Smooth muscle cell of the brain vasculature (primary cell): Measurements from ENCODE around the gene PCBP1.
A peak's percentile ranks its signal among the peaks of the same experiment; 100 is the strongest.
"Not testable (repeated sequence)": the region's sequence is repeated elsewhere in the genome, so short reads cannot be mapped to it uniquely, and the experiment has no call there.

Experiments
- DNase-seq: peaks from one replicate; pipeline ENCODE4 v3.0.0-alpha.2; 2012; ENCODE audit warnings: low read depth, low spot score

Gene PCBP1

GRCh38 chr2:70086838-70087701 lies at the start of gene PCBP1:
TSS of gene PCBP1 (plus strand) at chr2:70087477. CDS start at chr2:70087744, 267 bp downstream.
- peak; percentile 89 for DNase-seq

DNA sequence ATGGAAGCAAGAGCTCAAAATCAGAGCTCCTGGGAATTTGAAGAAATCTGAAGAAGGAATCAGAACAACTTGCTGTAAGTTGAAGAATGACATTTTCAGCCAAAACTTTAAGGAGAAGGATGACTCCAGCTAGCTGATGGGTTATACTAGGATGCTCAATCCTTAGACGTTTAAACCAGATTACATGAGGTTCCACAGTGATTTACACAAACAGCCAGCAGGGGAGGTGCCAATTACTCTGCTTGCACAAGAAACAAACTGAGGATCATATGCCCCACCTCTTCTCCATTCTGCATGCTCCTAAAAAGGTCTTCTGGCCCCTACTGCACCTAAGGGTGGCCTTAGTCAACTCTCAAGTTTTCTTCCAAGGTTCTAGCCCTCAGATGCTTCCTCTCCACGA lies 47.9 kb upstream of the PCBP1 start:
- DNase-seq = no peak

DNA sequence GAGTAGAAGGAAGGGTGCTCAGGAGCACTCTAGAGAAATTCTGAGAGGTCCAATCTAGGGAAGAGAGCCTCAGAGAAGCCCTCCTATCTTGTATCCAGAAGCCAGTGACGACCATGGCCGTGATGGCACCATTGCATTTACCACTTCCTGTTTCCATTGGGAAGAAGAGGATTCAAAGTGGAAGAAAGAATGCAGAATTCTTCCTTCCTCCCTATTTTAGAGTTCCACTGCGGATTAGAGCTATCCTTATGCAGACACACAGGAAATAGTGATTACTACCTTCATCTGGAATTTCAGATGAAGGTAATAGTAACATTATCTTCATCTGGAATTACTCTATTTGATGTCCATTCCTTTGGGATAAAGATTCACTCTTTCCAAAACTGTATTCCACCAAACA lies 45.6 kb upstream of the PCBP1 start:
- no peak for DNase-seq

DNA sequence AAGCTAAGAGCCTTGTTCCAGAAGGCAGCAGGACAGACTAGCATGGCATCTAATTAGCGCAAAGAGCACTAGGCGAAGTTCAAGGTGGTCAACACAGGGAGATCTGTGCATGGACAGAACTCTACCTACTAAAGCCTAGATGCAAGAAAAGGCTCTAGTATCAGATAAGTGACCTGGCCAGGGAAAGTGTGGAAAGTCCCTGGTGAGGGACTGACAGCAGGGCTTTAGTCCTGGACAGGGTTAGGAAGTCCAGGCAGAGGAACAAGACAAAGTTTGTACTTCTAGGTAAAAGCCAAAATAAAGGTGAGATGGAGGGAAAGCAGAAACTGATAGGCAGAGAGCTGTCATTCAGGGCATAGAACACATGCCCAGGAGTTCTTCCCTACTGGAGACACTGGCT lies 45.0 kb upstream of the PCBP1 start:
- no peak for DNase-seq

DNA sequence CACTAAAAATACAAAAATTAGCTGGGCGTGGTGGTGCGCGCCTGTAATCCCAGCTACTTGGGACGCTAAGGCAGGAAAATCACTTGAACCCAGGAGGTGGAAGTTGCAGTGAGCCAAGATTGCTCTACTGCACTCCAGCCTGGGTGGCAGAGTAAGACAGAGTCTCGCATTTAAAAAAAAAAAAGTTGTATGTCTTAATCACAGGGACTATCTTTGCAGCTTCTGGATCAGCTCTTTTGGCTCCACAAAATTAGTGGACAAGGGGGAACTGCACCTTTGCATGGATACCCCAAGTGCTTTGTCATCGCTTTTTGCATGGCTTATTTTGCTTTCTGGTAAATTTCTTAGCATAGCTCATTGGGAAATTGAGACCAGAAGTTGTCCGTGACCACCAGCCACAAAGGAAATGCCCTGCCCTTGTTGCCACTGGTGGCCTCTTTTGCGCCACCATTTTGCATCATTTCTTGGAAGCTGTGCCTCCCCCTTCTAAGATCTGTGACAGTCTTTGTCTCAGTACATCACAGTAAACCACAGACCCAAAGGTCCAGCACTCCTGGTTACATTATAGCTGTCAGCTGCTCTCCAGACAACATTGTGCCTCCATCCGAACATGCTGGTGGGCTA lies 43.9 kb upstream of the PCBP1 start:
- no peak for DNase-seq

DNA sequence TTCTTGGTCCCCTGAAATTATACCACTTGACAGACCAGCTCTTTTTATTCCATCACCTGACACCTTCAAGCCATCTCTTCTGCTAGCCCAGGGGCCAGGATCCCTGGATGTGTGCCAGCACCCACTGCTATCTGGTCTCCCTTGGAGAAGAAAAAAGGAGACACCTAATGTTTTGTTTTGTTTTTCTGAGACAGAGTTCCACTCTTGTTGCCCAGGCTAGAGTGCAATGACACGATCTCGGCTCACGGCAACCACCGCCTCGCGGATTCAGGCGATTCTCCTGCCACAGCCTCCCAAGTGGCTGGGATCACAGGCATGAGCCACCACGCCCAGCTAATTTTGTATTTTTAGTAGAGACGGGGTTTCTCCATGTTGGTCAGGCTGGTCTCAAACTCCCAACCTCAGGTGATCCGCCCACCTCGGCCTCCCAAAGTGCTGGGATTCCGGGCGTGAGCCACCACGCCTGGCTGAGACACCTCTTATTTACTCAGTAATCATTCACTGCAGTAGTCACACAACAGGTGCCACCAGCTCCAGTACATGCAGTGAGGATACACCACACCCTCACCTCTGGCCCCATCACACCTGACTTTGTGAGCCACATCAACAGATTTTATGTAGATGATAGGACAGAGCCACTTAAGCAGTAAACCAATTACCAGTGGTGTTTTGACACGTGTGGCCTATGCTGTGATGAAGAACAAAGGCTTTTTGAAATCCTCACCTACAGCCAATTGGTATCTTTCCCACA lies 42.8 kb upstream of the PCBP1 start:
- DNase-seq = no peak

GRCh38 chr2:70045405-70045804 lies 41.9 kb upstream of the PCBP1 start:
- DNase-seq = no peak

DNA sequence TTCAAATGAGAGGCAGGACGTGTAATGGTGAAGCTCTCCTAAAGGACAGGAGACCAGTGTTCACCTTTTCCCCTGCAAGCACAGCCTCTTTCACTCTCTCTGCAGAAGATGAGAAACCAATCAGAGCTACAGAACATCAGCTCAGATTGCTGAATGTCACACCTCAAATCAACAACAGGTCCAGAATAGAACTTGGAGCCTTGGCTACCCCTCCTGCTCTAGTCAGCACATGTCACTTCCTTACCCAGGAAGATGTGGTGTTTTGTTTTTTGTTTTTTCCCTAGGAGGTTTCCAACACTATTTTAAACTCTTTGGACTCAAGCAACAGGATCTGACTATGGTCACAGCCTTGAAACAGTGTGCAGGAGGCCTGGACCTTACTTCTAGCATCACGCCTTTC lies 41.3 kb upstream of the PCBP1 start:
- no peak for DNase-seq

- DNase-seq = no peak
These were observed 40.7 kb upstream of the PCBP1 start for GRCh38 chr2:70046534-70046933.

DNA sequence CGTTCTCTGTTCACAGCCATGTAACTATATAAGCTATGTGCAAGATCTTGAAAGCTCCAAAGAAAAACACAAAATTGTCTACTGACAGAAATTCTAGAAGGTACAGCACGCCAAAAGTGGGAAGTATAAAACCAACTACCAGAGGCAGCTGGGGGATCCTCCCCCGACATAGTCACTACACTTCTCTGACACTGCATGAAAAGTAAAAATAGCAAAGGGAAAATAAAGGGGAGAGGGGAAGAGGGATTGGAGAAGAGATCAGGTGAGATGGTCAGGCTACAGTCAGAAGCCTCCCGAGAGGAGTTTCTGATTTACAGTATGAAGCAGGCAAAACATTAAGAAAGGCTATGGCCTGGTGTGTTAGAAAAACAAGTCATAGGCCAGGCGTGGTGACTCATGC lies 39.8 kb upstream of the PCBP1 start:
- DNase-seq = no peak

DNA sequence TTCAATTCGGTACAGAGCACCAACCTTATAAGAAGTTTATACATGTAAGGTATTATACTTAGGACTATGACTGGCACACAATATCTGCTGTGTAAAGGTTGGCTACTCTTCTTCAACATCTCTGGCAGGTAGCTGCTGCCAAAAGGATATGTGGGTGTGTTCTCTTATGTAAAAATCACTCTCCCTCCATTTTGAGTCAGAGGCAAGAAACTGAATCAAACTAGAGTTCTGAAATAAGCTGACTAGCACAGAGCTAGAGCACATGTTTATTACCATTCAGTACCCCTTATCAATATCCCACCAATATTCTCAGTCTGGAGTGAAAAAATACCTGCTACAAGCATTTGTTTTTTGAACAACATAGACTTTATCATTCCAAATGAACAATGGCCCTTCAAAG lies 38.0 kb upstream of the PCBP1 start:
- DNase-seq = no peak

DNA sequence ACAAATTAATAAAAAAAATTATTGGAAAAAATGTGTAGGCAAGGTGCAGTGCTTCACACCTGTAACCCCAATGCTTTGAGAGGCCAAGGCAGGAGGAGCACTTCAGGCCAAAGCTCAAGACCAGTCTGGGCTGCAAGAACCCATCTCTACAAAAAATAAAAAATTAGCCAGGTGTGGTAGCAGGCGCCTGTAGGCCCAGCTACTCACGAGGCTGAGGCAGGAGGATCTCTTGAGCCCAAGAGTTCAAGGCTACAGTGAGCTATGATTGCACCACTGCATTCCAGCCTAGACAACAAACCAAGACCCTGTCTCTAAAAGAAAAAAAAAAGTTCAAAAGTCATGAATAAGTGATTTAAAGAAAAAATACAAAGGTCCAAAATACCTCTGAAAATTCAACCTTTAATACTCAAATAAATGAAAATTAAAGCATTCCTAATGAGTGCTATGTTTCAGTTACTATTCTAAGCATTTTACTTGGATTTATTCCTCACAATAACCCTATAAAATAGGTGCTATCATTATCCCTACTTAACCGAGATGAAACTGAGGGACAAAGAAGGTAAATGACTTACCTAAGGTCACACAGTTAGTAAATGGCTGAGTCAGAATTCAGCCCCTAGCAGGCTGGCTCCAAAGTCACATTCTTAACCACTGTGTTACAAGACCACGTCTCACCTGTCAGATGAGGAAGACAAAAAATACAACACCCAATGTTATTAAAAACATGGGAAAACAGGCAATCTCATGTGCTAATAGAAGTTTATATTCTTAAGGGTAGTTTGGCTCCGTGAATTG lies 36.4 kb upstream of the PCBP1 start:
- DNase-seq = no peak

GRCh38 chr2:70055259-70055658 lies 32.0 kb upstream of the PCBP1 start:
- DNase-seq = not testable (repeated sequence)

DNA sequence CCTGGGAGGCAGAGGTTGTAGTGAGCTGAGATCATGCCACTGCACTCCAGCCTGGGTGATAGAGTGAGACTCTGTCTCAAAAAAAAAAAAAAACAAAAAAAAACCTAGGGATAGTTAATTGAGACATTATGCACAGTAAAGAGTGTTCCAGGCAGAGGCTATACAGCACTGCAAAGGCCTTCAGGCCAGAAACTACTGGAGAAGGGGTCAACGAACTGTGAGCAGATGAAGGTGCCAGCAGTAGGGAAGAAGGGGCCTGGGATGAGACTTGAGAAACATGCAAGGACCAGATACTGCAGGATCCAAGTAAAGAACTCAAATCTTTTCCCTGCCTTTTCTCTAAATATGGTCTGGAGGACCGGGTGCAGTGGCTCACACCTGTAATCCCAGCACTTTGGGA lies 26.0 kb upstream of the PCBP1 start:
- DNase-seq = no peak

- DNase-seq = no peak
These were observed 25.0 kb upstream of the PCBP1 start for GRCh38 chr2:70062270-70062669.

- DNase-seq = no peak
These were observed 19.2 kb upstream of the PCBP1 start for GRCh38 chr2:70068119-70068518.

GRCh38 chr2:70069049-70069448 lies 18.2 kb upstream of the PCBP1 start:
- DNase-seq = no peak

DNA sequence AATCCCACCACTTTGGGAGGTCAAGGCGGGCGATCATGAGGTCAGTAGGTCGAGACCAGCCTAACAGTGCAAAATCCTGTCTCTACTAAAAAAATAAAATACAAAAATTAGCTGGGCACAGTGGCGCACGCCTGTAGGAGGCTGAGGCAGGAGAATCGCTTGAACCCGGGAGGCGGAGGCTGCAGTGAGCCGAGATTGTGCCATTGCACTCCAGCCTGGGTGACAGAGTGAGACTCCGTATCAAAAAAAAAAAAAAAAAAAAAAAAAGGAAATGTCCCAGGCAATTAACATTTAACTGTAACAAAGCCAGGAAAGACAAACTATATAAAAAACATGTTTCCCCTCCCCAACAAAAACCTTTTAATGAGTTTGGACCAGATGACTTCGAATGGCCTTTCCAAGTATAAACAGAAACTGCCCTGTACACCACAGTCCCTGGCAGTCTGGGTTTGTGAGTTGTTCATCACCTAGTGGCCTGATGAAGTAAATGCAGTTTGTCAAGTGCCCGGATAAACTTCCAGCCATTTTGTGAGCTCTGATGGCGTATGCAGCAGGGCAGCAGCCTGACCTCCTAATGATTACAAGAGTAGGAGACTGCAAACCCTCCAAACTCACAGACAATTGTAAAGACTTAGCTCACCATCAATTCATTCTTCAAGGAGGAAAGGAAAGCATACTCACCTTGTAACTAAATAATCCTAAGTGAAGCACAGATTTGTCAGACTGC lies 16.6 kb upstream of the PCBP1 start:
- peak; percentile 65 for DNase-seq

GRCh38 chr2:70073493-70073892 lies 13.8 kb upstream of the PCBP1 start:
- DNase-seq = no peak

DNA sequence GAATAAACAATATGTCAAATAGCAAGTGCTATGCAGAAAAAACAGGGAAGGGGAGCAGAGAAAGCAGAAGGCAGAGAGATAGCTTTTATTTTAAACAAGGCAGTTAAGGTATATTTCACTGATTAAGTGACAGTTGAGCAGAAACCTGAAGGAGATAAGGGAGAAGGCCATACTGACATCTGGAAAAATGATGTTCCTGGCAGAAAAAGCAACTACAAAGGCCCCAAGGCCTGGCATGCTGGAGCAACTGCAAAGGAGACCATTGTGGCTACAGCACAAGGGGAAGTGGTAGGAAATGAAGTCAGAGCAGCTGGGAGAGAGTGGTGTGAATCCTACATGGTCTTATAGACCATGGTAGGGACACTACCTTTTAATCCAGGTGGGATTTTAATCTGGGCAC lies 8.9 kb upstream of the PCBP1 start:
- no peak for DNase-seq

DNA sequence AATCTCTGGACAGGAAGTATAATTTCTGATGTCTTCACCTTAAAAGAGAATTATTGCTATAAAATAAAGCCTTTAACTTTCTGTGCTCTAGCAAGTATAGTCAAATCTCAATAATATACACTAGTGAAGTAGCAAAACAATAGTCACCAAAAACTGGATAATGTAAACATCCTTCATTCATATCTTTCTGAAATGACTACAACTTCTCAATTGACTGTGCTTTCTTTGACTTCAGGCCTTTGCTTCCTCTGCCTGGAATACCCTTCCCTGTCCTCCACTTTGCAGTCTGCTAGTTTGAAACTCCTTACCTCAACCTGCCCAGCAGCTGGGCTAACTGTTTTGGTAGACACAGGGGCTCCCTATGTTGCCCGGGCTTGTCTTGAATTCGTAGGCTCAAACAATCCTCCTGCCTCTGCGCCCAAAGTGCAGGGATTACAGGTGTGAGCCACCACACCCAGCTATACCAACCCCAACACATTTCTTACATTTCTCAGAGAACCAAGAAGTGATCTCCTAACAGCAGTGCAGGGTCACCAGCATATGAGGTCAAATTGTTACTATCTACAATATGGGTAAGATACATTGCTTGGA lies 6.6 kb upstream of the PCBP1 start:
- no peak for DNase-seq
